ENCODE data around the gene P2RX5. TPM values are rescaled to one million over a fixed set of nuclear protein-coding genes. Genes with fewer than 3 reads are reported as not detected.
A peak's percentile ranks its signal among the peaks of the same experiment; 100 is the strongest.

P2RX5 gene
- total and polyA plus RNA-seq, 2 experiments from 2014 or later: not detected

- H4K20me1 ChIP-seq (ENCODE audit: insufficient read depth, poor library complexity, severe bottlenecking): no peaks in the 10 kb centered on the region
- no peaks in the 10 kb centered on the region for H3K36me3 ChIP-seq (replicated peaks; ENCODE audit: insufficient read depth, low read depth)
These were observed 23.3 kb upstream of the P2RX5 start for GRCh38 chr17:3719265-3719664.

GRCh38 chr17:3718201-3718600, 22.2 kb upstream of the P2RX5 start:
- no peaks in the 10 kb centered on the region for H3K27me3 ChIP-seq
- H3K9me3 ChIP-seq (ENCODE audit: low read depth): no peaks in the 10 kb centered on the region
- DNase-seq (ENCODE audit: low spot score): no peak
- H3K4me1 ChIP-seq (ENCODE audit: insufficient read depth): peaks cover 11% of the 10 kb centered on the region
- 90% methylated on average over 4 of the region's 4 CpGs for WGBS (ENCODE audit: low lambda C conversion rate, missing lambda C conversion rate)
- no peaks in the 10 kb centered on the region for H3K36me3 ChIP-seq (replicated peaks; ENCODE audit: insufficient read depth, low read depth)
- H3K4me3 ChIP-seq: no peak overlapping the region
- H3K4me2 ChIP-seq: no peak overlapping the region
- H3K27ac ChIP-seq: no peak overlapping the region
- H3K9me2 ChIP-seq (replicated peaks; ENCODE audit: insufficient read depth): no peaks in the 10 kb centered on the region
- no peaks in the 10 kb centered on the region for H4K20me1 ChIP-seq (ENCODE audit: insufficient read depth, poor library complexity, severe bottlenecking)
- no peak overlapping the region for H2AFZ ChIP-seq
- TF ChIP-seq EZH2phosphoT487 (IDR thresholded peaks at IDR 0.05; ENCODE audit: low read depth, severe bottlenecking, unreplicated experiment) (no peak), CTCF (IDR thresholded peaks at IDR 0.05; ENCODE audit: poor library complexity) (no peak), EZH2 (IDR thresholded peaks at IDR 0.05; ENCODE audit: borderline replicate concordance) (no peak)
- H3K79me2 ChIP-seq: peaks cover 17% of the 10 kb centered on the region

More at GRCh38 chr17:3719265-3719664, 23.3 kb upstream of the P2RX5 start:
- Histone ChIP-seq H3K9me2 (replicated peaks; ENCODE audit: insufficient read depth) (no peaks in the 10 kb centered on the region), H3K27me3 (no peaks in the 10 kb centered on the region), H3K4me3 (no peak overlapping the region), H3K79me2 (peaks cover 21% of the 10 kb centered on the region), H3K27ac (peak overlapping the region; percentile 77), H3K9me3 (ENCODE audit: low read depth) (no peaks in the 10 kb centered on the region), H3K4me2 (peak overlapping the region; percentile 4), H2AFZ (no peak overlapping the region), H3K4me1 (ENCODE audit: insufficient read depth) (peaks cover 11% of the 10 kb centered on the region)
- no peak for TF ChIP-seq EZH2 (IDR thresholded peaks at IDR 0.05; ENCODE audit: borderline replicate concordance)
- no peak for TF ChIP-seq EZH2phosphoT487 (IDR thresholded peaks at IDR 0.05; ENCODE audit: low read depth, severe bottlenecking, unreplicated experiment)
- TF ChIP-seq CTCF (IDR thresholded peaks at IDR 0.05; ENCODE audit: poor library complexity): no peak
- no peak for DNase-seq (ENCODE audit: low spot score)

GRCh38 chr17:3715296-3715695, 19.3 kb upstream of the P2RX5 start:
- 93% methylated on average over 8 of the region's 8 CpGs for WGBS (ENCODE audit: low lambda C conversion rate, missing lambda C conversion rate)
- Histone ChIP-seq H3K36me3 (replicated peaks; ENCODE audit: insufficient read depth, low read depth) (no peaks in the 10 kb centered on the region), H4K20me1 (ENCODE audit: insufficient read depth, poor library complexity, severe bottlenecking) (no peaks in the 10 kb centered on the region), H3K9me2 (replicated peaks; ENCODE audit: insufficient read depth) (no peaks in the 10 kb centered on the region), H3K9me3 (ENCODE audit: low read depth) (no peaks in the 10 kb centered on the region), H3K4me2 (no peak overlapping the region), H3K4me1 (ENCODE audit: insufficient read depth) (no peaks in the 10 kb centered on the region), H2AFZ (no peak overlapping the region), H3K27ac (no peak overlapping the region), H3K4me3 (no peak overlapping the region), H3K79me2 (no peaks in the 10 kb centered on the region), H3K27me3 (no peaks in the 10 kb centered on the region)
- TF ChIP-seq CTCF (IDR thresholded peaks at IDR 0.05; ENCODE audit: poor library complexity): no peak
- TF ChIP-seq EZH2phosphoT487 (IDR thresholded peaks at IDR 0.05; ENCODE audit: low read depth, severe bottlenecking, unreplicated experiment): no peak
- TF ChIP-seq EZH2 (IDR thresholded peaks at IDR 0.05; ENCODE audit: borderline replicate concordance): no peak
- no peak for DNase-seq (ENCODE audit: low spot score)
